ENCODE measurements around the gene TMEM219.
"Not testable (repeated sequence)": the region's sequence is repeated elsewhere in the genome, so short reads cannot be mapped to it uniquely, and the experiment has no call there.

Gene TMEM219

DNA sequence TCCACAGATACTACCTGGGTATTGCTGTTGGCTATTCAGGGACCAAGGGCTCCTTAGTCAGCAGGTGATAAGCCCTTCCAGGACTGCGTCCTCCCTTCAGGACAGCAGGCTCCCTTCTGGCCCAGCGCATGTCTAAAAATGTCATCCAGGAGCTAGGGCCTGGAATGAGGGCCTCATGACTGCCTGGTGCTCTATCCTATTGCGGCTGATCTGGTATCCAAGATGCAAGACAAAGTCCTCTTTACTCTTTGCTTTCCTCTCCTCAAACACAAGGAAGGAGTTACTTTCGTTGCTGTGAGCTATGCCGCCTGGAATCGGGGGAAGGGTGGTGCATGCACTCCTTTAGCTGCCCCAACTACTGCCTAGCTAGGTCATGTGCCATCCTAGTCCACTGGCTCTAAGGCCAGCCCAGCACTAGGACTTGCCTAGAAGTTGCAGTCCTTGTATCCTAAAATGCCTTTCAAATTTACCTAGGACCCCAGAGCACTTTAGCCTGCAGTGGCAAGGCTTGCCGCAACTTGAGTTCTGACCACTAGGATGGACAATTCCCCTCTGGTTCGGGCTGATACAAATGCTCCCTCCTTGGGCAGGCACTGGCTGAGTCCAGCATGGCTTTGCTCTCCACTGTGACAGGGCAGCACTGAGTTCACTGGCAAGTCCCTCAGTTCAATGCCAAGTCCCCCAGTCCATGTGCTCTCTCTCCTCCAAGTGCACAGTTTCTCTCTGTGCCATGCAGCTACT, 10.1 kb upstream of the TMEM219 start:
- no peak for DNase-seq (ENCODE audit: low read depth in 3 of 3)

DNA sequence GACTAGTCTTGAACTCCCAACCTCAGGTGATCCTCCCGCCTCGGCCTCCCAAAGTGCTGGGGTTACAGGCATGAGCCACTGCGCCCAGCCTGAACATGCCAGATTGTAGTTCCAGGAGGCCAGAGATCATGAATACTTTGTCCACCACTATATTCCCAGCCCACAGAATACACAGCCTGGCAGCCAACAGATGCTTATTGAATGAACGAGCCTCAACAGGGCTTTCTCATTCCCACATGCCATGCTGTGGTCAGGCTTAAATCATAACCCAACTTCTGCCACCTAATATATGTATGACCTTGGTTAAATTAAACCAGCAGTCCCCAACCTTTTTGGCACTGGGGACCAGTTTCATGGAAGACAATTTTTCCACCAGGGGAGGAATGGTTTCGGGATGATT, 3.1 kb upstream of the TMEM219 start:
- DNase-seq (ENCODE audit: low read depth in 3 of 3), result no peak

DNA sequence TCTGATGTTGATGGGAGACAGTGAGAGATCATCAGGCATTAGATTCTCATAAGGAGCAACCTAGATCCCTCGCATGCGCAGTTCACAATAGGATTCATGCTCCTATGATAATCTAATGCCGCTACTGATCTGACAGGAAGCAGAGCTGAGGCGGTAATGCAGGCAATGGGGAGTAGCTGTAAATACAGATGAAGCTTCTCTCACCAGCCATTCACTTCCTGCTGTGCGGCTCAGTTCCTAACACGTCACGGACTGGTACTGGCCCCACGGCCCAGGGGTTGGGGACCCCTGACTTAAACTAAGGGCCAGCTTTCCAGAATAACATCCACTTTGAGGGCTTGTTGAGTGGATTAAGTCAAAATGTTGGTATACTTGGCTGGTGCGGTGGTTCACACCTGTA, 2.6 kb upstream of the TMEM219 start:
- DNase-seq (ENCODE audit: low read depth in 3 of 3), result no peak

- DNase-seq (ENCODE audit: low read depth in 3 of 3), result not testable (repeated sequence)
Measured at GRCh38 chr16:29959821-29960220, 2.1 kb upstream of the TMEM219 start.

DNA sequence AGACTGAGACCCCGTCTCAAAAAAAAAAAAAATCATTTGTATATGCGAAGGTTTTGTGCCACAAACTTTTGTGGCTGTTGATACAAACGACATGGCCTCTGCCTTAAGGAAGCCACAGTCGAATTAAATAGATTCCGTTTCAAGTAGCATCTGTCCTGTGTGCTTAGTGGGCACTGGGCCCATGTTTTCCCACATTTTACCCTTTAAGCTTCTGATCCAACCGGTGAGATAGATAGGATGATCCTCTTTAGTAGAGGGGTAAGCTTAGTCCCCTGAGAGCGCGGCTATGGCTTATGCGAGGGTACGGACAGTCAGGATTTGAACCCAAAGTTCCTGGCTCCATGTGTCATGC, 776 bp upstream of the TMEM219 start:
- DNase-seq (ENCODE audit: low read depth in 3 of 3), result no peak

GRCh38 chr16:29962344-29962994, 590 bp downstream of the TMEM219 start:
- DNase-seq (ENCODE audit: low read depth in 3 of 3), result no peak

DNA sequence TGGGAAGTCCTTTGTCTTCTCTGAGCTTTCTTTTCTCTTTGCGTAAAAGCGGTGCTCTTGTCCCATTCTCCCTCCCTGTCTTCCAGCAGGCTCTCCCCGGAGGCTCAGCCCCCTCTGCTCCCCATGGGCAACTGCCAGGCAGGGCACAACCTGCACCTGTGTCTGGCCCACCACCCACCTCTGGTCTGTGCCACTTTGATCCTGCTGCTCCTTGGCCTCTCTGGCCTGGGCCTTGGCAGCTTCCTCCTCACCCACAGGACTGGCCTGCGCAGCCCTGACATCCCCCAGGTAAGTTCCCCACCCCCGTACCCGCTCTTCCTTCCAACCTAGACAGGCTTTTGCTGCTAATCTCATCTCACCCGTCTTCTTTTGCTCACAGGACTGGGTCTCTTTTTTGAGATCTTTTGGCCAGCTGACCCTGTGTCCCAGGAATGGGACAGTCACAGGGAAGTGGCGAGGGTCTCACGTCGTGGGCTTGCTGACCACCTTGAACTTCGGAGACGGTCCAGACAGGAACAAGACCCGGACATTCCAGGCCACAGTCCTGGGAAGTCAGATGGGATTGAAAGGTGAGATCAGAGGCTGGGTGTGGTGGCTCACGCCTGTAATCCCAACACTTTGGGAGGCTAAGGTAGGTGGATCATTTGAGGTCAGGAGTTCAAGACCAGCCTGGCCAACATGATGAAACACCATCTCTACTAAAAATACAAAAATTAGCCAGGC, 1.3 kb downstream of the TMEM219 start:
- DNase-seq (ENCODE audit: low read depth in 3 of 3), result no peak

GRCh38 chr16:29968205-29968604, 6.3 kb downstream of the TMEM219 start:
- DNase-seq (ENCODE audit: low read depth in 3 of 3), result no peak

GRCh38 chr16:29971304-29971703, 9.4 kb downstream of the TMEM219 start:
- DNase-seq (ENCODE audit: low read depth in 3 of 3), result no peak

- no peak for DNase-seq (ENCODE audit: low read depth in 3 of 3)
Measured at GRCh38 chr16:29972500-29972899, 10.6 kb downstream of the TMEM219 start.

GRCh38 chr16:29972992-29973383, 11.1 kb downstream of the TMEM219 start:
- DNase-seq (ENCODE audit: low read depth in 3 of 3), result no peak

DNA sequence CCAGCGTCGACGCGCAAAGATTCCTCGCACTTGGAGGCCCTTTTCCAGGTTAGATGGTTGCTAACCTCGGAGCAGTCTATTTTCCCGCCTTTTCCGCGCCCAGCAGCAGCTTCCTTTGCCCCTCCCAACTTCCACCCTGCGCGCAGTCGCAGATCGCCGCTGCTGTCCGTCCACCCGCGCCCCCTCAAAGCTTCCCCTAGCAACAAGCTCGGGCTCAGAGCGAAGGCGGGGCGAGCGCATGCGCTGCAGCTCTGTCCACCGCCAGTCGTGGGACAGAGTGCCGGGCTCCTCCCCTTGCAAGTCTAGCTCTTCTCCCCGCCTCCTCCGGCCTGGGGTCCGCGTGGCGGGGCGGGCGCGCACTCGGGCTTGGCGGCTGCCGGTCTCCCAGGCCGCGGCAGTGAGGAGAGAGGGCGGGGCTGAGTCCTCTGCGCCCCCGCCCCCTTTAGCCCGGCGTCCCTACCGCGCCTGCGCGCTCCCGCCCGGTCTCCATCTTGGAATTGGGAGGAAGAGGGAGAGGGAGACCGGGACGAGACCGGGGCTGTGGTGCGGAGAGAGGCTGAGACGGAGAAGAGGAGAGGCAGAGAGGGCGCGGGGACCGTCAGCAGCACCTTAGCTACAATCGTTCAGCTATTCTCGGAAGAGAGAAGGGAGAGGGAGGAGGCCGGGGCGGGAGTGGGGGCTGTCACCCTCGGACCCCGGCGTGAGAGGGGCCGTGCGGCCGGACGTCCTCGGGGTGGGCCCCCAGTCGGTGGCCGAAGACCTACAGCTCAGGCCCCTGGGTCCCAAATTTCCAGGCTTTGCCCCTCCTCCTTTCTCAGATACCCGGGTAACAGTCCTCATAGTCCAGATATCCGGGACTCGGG, 11.7 kb downstream of the TMEM219 start, which contains the start of gene TAOK2:
Gene TAOK2, plus strand, starts transcription at position 485 of the 863 bp plus-strand sequence. CDS start 3,905 bp downstream, outside the sequence.
- DNase-seq (ENCODE audit: low read depth in 3 of 3), result peak; percentile 93 to 97 (median 96)

DNA sequence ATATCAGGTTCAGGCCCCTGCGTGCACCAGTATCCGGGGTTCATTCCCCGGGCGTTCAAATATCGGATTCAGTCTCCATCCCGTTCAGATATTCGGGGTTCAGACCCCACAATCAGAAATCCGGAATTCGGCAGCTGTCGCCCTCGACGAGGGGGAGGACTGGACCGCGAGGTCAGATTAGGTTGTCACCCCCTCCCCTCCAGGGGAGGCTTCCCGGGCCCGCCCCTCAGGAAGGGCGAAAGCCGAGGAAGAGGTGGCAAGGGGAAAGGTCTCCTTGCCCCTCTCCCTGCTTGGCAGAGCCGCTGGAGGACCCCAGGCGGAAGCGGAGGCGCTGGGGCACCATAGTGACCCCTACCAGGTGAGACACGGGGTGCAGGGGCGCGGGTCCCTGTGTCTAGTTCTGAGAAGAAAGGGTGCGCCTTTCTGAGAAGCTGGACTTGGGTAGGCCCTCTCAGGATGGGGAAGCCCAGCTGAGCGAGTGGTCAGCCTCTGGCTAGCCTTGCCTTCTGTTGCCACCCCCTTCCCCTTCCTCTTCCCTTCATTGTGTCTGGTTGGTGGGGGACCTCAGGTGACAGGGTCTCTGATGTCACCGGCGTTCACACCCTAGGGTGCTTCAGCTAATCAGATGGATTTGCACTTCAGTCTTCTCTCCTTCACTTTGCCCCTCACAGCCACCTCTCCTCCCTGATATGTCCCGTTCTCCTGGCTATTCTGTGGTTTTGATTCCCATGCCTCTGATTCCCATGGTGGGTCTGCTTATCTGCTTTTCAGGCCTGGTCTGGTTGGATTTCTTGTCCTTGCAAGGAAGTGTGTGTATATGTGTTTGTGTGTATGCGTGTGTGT, 12.6 kb downstream of the TMEM219 start:
- DNase-seq (ENCODE audit: low read depth in 3 of 3), result no peak

- no peak for DNase-seq (ENCODE audit: low read depth in 3 of 3)
Measured at GRCh38 chr16:29975134-29975538, 13.3 kb downstream of the TMEM219 start.

DNA sequence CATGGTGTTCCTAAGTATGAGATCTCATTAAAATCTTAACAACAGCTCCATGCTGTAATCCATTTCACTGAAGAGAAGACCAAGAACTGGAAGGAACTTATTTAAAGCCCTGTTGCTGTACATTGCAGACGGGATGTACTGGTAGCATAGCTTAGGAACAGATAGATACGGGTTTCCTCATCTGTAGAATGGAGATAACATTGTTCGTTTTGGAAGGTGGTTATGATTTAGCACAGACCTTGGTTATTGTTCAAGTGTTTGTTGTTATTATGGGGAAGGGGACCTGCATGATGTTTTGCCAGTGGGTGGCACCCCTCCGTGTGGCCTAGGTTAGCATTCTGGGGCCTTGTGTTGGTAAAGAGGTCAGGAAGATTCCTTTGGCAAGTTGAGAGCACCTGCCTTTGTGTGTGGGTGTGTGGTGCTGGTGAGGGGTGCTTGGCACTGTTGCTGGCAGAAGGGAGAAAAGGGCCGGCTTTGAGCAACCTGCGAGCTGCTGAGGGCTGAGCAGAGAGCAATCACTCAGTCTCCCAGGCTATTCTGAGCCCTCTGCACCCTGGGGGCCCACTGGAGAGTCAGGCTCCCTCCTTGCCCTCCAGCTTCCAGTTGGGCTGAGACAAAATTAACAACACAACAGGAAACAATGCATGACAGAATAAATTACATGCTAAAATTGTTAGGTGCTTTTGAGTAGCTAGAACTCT, 14.1 kb downstream of the TMEM219 start:
- DNase-seq (ENCODE audit: low read depth in 3 of 3), result no peak

DNA sequence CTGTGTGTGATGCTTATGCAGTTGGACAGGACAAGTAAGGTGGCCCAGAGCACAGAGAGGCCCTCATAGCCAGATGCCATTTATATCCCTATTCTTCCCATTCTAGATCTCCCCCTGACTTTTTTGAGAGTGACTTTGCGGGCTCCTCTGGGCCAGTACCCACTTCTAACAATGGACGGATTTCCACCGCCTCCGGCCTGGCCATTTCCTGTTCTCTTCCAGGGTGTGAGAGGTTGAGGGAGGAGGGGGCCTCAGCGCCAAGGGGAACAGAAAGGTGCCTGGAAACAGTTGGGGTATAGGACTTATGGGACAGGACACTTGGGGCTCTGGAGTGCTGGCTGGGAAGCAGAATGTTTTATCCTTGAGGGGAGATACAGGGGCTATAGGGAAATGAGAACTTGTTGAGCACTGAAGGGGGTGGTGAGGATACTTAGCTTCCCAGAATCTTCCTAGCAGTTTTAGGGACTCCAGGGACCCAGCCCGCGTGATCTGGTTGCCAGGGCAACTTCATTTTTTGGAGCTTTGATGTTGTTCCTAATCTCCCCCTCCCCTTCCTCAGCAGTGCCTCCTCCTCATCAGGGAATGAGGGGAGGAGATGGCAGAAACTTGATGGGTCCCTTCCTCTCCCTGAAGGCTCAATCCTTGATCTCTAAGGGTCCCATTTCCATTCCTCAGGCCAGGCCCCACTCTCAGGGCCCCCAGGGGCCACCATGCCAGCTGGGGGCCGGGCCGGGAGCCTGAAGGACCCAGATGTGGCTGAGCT, 15.4 kb downstream of the TMEM219 start:
- DNase-seq (ENCODE audit: low read depth in 3 of 3), result no peak

DNA sequence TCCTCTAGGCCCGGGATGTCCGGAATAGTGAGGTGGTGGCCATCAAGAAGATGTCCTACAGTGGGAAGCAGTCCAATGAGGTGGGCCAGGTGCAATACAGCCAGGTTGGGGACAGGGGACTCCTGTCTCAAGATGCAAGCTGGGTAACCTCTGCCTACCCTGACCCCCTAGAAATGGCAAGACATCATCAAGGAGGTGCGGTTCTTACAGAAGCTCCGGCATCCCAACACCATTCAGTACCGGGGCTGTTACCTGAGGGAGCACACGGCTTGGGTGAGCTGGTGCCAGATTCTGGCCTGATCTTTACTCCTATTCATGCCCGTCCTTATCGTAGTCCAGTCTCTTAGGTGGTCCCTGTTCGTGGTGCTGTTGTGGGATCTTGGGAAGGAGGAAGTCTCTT, 16.2 kb downstream of the TMEM219 start:
- no peak for DNase-seq (ENCODE audit: low read depth in 3 of 3)

DNA sequence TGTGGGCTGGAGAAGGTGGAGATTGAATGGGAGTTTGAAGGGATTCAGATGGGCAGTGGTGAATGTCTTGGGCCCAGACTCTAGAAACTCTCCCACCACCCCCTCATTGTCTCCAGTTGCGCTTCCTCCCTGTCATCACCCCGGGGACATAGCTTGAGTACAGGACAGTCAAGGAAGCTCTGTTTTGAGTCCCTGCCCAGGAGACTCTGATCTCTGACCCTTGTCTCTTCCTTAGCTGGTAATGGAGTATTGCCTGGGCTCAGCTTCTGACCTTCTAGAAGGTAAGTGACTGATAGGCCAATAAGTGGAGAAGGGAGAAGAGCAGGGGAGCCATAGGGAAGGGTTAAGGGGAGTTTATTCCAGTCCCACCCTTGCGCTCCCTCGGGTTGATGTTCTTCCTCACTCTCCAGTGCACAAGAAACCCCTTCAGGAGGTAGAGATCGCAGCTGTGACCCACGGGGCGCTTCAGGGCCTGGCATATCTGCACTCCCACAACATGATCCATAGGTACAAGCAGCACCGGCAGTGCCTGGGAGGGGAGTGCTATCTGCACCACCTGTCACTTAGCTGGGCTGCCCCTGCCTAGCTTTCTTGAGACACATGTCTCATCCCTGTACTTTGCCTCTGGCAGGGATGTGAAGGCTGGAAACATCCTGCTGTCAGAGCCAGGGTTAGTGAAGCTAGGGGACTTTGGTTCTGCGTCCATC, 16.8 kb downstream of the TMEM219 start:
- no peak for DNase-seq (ENCODE audit: low read depth in 3 of 3)

Data from stimulated activated CD4-positive, alpha-beta T cell treated with anti-CD3 and anti-CD28 coated beads, TNF-alpha, amount 100 ng/mL, for 48 hours (primary cell).